HG03103 (cell line): ENCODE data around the gene FKBP1A.

Source experiments
- ATAC-seq: cut with Tn5 transposase; IDR thresholded peaks from one replicate; pipeline ENCODE4 v1.9.1; 2021; ENCODE audit warnings: low read depth; ENCODE audit not compliant: unreplicated experiment

Gene FKBP1A

DNA sequence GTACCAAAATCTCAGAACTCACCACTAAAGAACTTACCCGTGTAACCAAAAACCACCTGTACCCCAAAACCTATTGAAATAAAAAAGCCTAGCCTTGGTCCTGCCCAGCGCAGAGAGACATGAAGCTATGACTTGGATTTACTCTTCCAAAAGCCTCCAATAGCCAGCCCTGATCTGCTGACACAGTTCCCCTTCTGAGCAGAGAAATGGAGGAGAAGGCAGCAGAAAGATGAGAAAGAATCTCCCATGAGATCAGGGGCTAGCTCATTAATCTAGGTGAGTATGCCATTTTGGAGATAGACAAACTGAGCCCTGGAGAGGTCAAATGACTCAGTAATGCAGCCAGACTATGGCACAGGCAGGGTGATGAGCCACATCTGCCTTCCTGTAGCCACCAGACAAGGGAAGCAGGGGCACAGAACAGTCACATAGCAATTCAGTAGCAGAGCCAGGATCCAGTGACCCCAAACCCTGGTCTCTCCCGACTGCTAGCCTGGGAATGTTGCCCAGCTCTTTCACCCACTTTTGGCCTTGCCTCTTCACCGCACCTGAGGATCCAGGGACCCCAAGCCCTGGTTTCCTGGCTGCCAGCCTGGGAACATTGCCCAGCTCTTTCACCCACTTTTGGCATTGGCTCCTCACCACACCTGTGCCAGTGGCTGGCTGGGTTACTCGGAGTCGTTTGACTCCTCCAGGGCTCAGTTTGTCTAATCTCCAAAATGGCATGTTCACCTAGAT, 56.7 kb downstream of the FKBP1A start:
- ATAC-seq: no peak

DNA sequence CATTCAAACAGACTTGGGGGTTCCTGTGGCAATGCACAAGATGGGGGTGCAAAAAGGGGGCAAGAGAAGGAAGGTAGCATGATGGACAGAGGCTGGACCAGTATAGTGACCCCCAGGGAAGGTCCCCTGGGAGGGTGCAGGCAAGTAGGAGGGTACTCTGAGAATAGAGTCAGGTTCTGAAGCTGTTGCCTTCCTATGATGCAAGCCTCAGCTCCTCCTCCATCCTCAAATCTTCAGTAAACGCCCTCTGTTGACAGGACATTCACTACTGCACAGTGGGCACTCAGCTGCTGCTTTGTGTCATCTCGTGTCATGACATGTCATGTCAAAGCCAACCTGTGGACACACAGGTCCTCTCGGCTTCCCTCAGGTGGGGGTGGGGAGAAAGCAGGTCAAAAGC, 58.1 kb downstream of the FKBP1A start:
- ATAC-seq: no peak

DNA sequence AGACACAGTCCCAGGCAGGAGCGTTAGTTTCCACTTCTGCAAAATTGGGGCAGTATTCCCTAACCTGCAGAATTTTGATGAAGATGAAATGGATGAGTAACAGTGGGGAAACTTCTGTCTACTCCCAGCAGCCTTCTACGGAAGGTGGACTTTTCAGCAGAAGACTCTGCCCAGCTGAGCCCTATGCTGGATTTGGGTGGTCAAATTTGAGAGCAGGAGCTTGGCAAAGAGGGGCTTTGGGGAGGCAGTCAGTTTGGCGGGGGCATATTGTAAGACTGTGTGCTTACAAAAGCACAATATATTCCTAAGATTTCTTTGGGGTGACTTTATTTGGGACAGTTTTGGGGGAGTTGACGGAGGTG, 58.5 kb downstream of the FKBP1A start:
- ATAC-seq: no peak

DNA sequence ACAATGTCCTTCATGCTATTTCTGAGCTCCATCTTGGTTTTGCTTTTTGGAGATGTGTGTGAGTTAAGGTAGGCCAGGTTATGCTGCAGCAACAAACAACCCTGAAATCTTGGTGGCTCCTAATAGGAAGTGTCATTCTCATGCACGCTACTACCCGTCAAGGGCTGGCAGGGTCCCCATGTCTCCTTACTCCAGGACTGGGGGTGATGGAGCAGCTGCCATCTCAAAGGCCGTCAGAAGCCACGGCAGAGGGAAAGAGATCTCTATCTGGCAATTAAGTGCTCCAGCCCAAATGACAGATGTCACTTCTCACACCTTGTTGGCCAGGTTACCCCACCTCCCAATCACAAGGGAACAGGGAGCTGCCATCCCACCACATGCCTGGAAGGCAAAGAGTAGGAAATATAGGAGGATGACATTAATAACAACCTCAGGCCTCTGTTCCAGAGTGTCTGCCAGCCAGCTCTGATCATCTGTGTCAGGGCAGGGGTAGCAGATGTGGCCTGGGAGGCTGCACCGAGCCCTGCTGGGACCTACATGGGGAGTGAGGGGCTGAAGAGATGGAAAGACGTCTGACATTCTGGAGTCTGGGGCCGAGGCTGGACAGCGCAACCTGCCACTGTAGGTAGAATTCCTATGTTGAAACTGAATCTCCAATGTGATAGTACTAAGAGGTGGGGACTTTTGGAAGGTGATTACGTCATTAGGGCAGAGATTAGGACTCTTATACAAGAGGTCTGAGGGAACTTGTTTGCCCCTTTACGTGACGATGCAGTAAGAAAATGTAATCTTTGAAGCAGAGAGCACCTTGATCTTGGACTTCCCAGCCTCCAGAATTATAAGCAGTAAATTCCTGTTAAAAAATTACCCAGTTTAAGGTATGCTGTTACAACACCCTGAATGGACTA, 59.1 kb downstream of the FKBP1A start:
- ATAC-seq: no peak

DNA sequence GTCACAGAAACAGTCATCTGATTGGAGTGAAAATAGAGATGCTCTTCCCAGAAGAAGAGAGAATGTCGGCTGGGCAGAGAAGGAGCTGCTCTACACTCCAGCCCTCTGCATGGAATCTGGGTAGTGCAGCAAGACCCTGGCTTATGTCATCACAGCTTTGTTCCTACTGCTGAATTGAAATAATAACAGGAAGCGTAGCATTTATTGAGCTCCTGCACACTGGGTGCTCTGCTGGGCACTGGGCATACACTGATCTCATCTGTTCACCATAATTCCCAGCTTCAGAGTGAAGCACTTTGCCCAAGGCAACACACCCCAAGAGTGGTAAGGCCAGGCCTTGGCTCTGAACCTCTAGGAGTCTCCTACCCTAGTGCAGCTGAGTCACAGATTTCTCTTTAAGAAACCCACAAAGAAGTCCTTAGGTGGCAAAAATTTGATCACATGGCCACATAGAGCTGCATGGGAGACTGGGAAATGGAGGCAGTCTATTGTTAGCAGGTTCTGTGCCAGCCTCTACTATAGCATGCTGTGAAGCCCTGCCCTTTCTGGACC, 60.0 kb downstream of the FKBP1A start:
- ATAC-seq: no peak

DNA sequence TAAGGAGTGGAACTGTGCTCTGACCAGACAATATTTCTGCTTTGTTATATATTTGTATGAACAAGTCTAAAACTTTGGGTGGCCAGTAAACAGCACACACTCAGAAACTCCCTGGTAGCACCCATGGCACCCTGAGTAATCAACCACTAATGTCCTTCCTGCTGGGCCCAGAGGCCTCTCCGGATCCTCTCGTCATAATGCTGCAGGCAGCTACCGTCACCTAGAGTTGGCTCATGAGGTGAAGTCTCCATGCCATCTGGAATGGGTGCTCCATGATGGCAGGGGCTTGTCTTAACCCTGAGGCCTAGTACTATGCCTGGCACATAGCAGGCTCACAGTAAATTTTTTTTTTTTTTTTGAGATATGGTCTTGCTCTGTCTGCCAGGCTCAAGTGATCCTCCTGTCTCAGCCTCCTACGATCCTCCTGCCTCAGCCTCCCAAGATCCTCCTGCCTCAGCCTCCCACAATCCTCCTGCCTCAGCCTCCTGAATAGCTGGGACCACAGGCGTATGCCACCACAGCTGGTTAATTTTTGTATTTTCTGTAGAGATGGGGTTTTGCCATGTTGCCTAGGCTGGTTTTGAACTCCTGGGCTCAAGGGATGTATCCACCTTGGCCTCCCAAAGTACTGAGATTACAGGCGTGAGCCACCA, 60.9 kb downstream of the FKBP1A start:
- no peak for ATAC-seq

DNA sequence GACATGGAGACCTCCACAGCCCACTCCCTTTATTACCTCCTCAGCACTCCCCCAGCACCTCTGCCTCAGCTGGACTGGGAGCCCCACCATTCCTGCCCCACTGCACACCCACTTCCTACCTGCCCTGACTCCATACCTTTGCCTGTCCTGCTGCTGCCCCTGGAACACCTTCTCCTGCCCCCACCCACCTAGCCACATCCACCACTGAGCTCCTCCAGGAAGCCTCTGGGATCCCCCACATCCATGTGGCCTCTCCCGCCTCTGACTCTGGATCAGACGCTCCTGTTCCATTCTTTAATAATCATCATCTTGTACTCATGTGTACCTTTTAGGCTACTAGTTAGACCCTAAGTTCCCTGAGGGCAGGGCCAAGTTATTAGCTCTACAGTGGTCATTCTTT, 61.8 kb downstream of the FKBP1A start:
- no peak for ATAC-seq

DNA sequence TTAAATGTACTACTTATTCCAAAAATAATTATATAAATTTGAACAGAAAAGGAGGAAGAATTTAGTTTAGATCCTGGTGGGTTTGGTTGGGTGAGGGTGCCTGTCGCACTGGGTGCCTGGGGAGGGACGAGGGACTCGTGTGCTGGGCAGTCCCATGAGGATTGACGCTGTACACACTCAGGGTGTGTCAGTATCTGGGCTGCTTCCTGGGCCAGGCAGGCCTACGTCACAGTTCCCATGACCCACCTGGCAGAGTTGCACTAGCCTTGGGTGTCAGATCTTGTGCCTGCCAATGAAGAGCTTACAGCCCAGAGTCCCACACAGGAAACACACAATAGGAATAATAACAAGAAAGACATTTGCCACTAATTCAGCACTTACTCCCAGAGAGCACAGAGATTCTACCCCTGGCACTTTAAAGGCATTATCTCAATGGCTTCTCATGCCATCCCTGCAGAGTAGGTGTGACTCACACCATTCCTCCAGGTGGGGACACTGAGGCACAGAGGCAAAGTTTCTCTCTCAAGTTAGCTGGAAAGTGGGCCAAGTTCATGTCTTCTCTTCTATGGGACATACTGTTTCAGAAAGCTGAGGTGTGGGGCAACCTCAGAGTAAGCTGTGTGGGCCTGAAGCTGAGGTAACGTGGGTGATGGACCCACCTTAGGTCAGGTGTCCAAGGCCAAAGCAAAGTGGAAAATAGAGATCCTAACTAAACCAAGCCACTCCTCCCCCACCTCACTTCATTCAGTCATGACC, 62.6 kb downstream of the FKBP1A start:
- ATAC-seq: no peak

DNA sequence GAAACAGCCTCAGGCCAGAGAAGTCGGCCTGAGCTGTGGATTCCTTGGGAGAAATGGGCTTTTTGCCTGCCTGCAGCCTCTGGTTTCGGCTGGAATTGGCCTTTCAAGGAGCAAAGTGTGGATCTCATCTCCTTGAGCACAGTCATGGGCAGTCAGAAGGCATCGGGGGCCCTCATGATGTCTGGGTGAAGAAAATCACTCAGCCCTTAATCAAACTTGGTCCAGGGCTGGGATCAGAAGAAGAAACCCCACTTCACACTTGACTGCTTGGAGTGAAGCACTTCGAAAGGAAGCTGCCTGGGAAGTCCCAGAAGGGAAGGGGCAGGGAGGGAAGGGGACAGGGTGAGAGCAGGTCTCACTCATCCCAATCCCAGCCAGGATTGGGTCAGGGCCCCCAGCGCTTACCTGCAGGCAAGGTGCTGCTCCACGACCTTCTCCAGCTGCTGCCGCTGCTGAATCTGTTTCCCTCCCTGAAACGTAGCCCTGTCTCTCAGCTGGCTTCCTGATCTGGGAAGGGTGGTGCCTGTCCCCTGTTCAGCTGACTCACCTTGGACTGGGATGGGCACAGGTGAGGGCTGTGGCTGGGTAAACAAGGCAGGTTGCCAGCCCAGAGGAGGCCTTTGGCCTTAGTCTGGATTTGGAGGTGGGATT, 64.0 kb downstream of the FKBP1A start, which contains the start of gene SDCBP2:
Gene SDCBP2 (minus strand): TSS at position 460 of the 651 bp plus-strand sequence. CDS start 8,723 bp downstream, outside the sequence.
- ATAC-seq: no peak

DNA sequence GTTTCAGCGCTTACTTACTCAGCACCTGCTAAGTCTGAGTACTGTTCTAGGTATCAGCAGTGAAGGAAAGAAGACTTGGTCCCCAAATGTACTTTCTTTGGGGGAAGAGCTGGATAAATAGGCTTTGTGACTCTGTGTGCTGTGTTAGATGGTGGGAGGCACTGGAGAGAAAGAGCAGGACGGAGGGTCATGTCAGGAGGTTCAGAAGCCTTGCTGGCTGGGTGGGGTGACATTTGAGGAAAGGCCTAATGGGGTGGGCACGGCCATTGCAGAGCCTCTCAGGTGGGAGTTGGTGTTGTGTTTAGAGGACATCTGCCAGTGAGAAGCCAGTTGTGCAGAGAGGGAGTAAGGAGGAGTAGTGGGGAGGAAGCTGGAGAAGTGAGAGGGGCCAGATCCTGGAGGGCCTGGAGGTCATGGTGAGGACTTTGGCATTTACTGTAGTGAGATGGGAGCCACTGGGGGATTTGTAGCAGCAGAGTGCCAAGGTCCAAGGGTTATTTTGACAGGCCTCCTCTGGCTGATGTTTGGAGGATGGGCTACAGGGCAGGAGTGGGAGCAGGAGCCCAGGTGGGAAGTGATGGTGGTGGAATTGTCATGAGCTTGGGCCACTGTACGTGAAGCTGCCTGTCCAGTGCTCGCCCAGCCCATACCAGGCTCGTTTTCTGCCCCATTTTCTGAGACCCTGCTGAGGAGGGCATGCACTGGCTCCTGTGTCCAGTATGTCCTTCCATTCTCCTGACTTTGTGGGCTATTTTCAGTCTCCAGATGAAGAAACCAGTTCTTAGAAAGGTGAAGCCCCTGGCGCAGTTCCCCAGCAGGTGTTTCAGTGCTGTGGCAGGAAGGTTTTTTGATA, 64.8 kb downstream of the FKBP1A start:
- ATAC-seq: no peak

DNA sequence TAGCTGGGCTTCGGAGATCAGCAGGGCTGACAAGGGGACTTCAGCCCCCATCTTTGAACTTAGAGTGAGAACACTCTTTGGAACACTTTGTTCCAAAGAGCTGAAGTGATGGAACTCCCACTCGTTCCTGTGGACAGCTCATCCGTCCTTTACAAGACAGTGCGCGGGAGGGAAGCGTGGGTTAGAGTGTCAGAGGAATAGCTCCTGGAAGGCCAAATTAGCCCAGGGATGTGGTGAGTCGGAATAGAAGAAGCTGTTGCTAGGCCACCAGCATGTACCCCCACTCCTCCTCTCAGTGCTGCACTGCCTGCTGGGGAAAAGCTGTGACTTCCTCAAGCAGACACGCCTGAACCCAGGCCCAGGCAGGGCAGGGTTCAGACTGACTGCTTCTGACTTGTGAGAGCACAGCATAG, 65.6 kb downstream of the FKBP1A start:
- no peak for ATAC-seq

DNA sequence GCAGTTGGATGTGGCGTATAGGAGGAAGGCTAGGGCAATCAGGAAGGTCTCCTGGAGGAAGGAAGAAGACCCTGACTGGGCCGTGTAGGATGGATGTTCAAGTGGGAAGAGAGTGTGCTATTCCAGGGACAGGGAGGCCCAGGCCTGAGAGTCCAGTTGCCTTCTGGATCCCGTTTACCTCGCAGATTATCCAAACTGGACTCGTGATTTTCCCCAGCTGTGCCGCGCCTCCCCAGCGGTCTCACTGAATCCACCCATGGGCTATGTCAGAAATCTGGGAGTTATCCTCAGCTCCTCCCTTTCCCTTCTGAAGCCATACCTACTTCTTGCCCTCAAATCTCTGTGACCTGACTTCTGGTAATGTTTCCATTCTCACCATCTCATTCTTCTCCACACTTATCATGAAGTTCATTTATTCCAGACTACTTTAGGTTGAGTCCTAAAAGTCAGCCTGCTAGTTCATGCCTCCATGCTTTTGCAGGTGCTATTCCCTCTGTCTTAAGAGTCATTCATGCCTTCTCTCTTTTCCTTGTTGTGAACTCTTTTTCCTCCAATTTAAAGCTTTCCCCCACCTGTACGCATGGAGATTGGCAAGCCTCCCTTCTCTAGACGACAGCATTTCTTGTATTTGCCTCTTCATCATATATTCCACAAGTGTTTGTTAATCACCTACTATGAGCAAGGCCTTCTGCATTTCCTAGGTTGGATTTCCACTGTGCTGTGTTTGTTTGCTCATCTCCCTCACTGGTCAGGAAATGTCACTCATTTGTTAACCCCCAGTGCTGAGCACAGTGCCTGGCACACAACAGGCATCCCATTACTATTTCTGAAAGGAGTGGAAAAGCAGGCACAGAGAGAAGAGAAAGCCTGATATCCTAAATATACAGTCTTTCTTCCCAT, 66.6 kb downstream of the FKBP1A start:
- ATAC-seq: no peak

DNA sequence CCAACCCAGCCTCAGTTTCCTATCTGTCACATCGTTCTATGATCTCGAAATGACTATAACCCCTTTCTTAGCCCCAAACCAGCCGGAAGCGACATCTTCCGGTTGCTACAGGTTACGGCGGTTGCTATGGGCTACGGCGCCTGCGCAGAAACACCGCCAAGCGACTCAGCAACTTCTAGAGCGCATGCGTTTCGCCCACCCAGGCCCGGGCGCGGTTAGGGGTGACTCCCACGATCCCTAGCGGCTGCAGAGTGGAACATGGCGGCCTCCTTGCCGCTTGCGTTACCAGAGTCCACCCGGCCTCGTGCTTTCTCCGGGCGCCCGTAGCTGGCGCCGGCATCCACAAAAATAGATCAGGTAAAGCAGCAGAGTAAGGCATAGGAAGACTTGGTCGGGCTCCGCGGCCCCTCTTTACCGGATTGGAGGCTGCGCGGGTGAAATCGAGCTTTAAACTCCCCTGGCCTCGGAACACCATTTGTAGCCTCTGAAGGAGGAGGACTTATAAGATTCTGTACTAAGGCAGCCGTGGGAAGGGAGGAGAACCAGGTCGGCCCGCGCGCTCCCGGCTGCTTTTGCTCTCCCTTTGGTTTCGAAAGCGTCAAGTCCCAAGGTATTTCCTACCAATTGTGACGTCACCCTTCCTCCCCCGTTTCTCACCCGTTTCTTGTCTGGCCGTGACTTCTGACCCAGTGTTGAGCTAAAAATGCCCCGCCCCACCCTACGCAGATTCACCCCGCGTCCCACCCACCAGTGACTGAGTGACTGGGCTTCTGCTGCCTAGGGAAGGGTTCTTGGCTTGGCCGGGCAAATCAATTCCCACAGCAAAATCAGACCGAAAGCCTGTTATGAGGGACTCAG, 67.5 kb downstream of the FKBP1A start:
- peak; percentile 74 for ATAC-seq

DNA sequence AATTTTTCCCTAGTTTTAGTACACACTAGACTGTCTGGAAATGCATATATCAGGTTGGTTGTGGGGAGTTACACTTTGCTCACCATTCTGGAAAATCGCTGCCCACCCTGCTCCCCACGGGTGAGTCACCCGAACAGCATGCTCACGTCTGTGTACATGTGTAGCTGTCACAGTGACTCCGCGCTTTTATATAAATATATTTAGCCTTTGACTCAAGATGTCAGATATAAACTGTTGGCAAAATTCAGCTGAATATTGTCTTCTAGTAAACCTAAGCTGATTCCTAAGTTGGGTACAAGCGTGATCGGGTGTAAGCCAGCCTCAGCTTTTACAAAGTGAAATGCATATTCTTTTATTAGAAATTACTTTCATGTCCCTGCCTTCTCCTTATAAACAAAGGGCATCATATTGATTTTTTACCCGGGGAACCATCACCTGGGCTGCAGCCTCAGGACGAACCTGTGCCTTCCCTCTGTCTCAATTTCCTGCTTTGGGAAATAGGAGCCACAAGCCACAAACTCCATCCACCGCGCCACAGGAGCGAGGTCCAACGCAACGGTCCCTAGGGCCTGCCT, 68.2 kb downstream of the FKBP1A start:
- no peak for ATAC-seq

DNA sequence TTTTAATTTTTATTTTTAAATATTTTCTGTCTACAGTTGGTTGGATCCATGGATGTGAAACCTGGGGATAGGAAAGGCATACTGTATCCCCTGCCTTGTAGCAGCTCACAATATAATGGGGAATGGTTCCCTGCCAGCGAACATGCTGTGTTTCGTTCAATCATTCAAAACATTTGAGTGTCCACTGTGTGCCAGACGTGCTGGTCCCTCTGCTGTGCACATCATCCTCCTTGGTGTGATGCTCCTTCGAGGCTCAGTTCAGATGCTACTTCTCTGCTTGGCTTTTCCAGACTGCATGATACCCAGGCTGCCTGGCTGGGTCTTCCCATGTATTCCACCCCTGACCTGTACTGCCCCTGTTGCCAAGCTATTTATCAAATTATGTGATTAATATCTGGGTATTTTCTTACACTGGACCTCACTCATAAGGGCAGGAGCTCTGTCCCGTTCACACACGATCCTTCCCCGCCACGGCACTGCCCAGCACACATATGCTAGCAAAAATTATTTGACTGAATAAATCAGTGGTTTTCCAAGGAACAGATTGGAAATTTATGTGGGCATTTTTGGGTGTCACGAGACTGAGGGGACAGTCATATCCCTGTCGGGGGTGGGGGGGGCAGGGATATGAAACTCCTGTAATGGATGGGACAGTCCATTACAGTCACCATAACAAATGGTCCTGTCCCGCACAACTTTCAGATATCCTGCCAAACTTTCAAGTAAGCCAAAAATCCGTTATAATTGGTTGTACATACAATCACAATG, 68.8 kb downstream of the FKBP1A start:
- ATAC-seq: no peak

DNA sequence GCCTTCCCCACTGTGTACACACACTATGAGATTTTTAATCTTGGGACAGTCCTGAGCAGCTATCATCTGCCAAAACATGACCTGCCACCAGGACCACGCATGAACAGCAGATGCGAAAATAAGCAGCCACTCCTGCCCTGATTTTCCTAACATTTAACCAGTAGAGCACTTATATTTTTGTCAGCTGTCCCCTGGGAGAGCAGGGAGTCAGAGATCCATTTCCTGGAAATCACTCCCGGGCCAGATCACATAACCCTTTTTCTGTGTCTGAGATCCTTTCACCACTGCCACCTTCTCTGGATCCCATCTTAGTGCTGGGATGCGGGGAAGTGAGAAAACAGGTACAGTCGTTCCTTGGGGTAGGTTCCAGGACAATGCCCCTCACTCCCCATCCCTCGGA, 69.6 kb downstream of the FKBP1A start:
- no peak for ATAC-seq
